Lower leg skin (tissue), 3 donors: ENCODE data around the gene MKRN2OS.

Source experiments
- POLR2A ChIP-seq, 2 donors: fragments of 450-650 bp; IDR thresholded peaks; one replicate each; pipeline ENCODE4 v1.6.1; 2016 to 2017; ENCODE audit warnings: antibody characterized with exemption in 2 of 2, mild to moderate bottlenecking in 1 of 2, moderate library complexity in 1 of 2
- TF ChIP-seq, protein P1 (sequence below), 3 donors: fragments of 450-650 bp; IDR thresholded peaks; one replicate each; pipeline ENCODE4 v1.5.1; 2016; ENCODE audit warnings: antibody characterized with exemption in 3 of 3, mild to moderate bottlenecking in 3 of 3, moderate library complexity in 2 of 3

GRCh38 chr3:12593473-12593872 lies 48.2 kb upstream of the MKRN2OS start:
- TF ChIP-seq, protein P1, sequence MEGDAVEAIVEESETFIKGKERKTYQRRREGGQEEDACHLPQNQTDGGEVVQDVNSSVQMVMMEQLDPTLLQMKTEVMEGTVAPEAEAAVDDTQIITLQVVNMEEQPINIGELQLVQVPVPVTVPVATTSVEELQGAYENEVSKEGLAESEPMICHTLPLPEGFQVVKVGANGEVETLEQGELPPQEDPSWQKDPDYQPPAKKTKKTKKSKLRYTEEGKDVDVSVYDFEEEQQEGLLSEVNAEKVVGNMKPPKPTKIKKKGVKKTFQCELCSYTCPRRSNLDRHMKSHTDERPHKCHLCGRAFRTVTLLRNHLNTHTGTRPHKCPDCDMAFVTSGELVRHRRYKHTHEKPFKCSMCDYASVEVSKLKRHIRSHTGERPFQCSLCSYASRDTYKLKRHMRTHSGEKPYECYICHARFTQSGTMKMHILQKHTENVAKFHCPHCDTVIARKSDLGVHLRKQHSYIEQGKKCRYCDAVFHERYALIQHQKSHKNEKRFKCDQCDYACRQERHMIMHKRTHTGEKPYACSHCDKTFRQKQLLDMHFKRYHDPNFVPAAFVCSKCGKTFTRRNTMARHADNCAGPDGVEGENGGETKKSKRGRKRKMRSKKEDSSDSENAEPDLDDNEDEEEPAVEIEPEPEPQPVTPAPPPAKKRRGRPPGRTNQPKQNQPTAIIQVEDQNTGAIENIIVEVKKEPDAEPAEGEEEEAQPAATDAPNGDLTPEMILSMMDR (IDR thresholded peaks at IDR 0.05) = no peak
- TF ChIP-seq POLR2A (IDR thresholded peaks at IDR 0.05) = no peak
